MM.1S (cell line): ENCODE measurements around the gene DAPP1.

Experiments used
- DNase-seq: peaks from one replicate; pipeline ENCODE4 v3.0.0-alpha.2; 2015
- H2AFZ ChIP-seq: fragments of 300-600 bp; sonication (generic); 2 replicates; pipeline ENCODE4 v1.6.0; 2016; ENCODE audit warnings: antibody characterized with exemption, low read length
- H3F3A ChIP-seq: fragments of 300-600 bp; sonication (generic); 2 replicates; pipeline ENCODE4 v1.6.1; 2016; ENCODE audit warnings: mild to moderate bottlenecking, antibody characterized with exemption, low read length, moderate library complexity, mixed read lengths; ENCODE audit not compliant: insufficient read depth
- H3K27ac ChIP-seq: fragments of 300-600 bp; sonication (generic); 2 replicates; pipeline ENCODE4 v1.5.1; 2016; ENCODE audit warnings: mild to moderate bottlenecking, low read length
- H3K27me3 ChIP-seq: fragments of 300-600 bp; sonication (generic); replicated peaks from 2 replicates; pipeline ENCODE4 v1.6.0; 2016; ENCODE audit warnings: low read length; ENCODE audit not compliant: insufficient read depth
- H3K36me3 ChIP-seq: fragments of 300-600 bp; sonication (generic); replicated peaks from 2 replicates; pipeline ENCODE4 v1.6.1; 2016; ENCODE audit warnings: mild to moderate bottlenecking, low read length, mixed read lengths; ENCODE audit not compliant: insufficient read depth
- H3K4me1 ChIP-seq: fragments of 300-600 bp; sonication (generic); 2 replicates; pipeline ENCODE4 v1.6.1; 2016; ENCODE audit warnings: low read length, mixed read lengths
- H3K4me2 ChIP-seq: fragments of 300-600 bp; sonication (generic); 2 replicates; pipeline ENCODE4 v1.6.0; 2016; ENCODE audit warnings: low read depth, low read length
- H3K4me3 ChIP-seq: fragments of 300-600 bp; sonication (generic); 2 replicates; pipeline ENCODE4 v1.5.1; 2016; ENCODE audit warnings: low read length, mixed read lengths
- H3K79me2 ChIP-seq: fragments of 300-600 bp; sonication (generic); 2 replicates; pipeline ENCODE4 v1.6.1; 2016; ENCODE audit warnings: mixed run types, low read length, mixed read lengths
- H3K9ac ChIP-seq: fragments of 300-600 bp; sonication (generic); 2 replicates; pipeline ENCODE4 v1.6.1; 2016; ENCODE audit warnings: low read length, mixed read lengths
- H3K9me2 ChIP-seq: fragments of 300-600 bp; sonication (generic); replicated peaks from 2 replicates; pipeline ENCODE4 v1.6.1; 2016; ENCODE audit warnings: mild to moderate bottlenecking, low read length, mixed read lengths; ENCODE audit not compliant: insufficient read depth
- H3K9me3 ChIP-seq: fragments of 300-600 bp; sonication (generic); replicated peaks from 2 replicates; pipeline ENCODE4 v1.6.1; 2016; ENCODE audit warnings: mild to moderate bottlenecking, low read length, mixed read lengths; ENCODE audit not compliant: insufficient read depth
- H4K20me1 ChIP-seq: fragments of 300-600 bp; sonication (generic); 2 replicates; pipeline ENCODE4 v1.6.1; 2016; ENCODE audit warnings: mild to moderate bottlenecking, low read length, moderate library complexity, mixed read lengths; ENCODE audit not compliant: insufficient read depth
- CTCF ChIP-seq: fragments of 300-600 bp; sonication (generic); IDR thresholded peaks from 2 replicates; pipeline ENCODE4 v1.5.1; 2016; ENCODE audit warnings: antibody characterized with exemption, low read length, mixed read lengths
- EZH2 ChIP-seq: fragments of 300-600 bp; sonication (generic); optimal IDR thresholded peaks from 2 replicates; pipeline ENCODE3; 2017; ENCODE audit warnings: low read depth, mild to moderate bottlenecking, antibody characterized with exemption, low read length, mixed read lengths
- EZH2phosphoT487 ChIP-seq: fragments of 300-600 bp; sonication (generic); IDR thresholded peaks from 2 replicates; pipeline ENCODE4 v1.6.1; 2018; ENCODE audit warnings: antibody characterized with exemption, low read length

DAPP1 gene

GRCh38 chr4:99808260-99808857, 8.3 kb upstream of the DAPP1 start:
- Histone ChIP-seq H3K9ac (peak overlapping the region; percentile 37), H3K9me2 (no peaks in the 10 kb centered on the region), H3K27me3 (no peaks in the 10 kb centered on the region), H2AFZ (peak overlapping the region; percentile 49), H3K4me3 (peak overlapping the region; percentile 25; the same call in 1 of the 2 replicates), H4K20me1 (no peaks in the 10 kb centered on the region), H3K4me2 (peak overlapping the region; percentile 58), H3F3A (peaks cover 15% of the 10 kb centered on the region), H3K4me1 (peaks cover 35% of the 10 kb centered on the region), H3K36me3 (no peaks in the 10 kb centered on the region), H3K27ac (peak overlapping the region; percentile 67; the same call in 1 of the 2 replicates), H3K79me2 (no peaks in the 10 kb centered on the region), H3K9me3 (no peaks in the 10 kb centered on the region)
- TF ChIP-seq EZH2 (no peak), EZH2phosphoT487 (no peak), CTCF (peak; percentile 89)
- DNase-seq: peak; percentile 79

DNA sequence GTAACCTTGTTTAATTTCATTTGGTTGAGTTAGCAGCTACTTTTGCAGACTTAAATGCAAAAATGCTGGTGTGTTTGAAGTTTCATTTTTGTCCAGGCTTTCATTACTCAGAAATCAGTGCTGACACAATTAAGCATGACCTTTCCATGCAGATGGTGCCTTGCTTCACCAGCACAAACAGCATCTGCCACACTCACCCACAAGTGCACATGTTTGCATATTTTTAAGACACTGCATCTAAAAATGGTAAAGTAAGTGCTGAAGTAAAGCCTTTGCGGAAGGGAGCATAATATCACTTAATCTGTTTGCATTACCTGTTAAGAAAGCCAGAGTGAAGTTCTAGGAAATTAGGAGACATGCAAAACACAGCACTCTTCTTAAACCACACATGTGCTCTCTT, 7.3 kb upstream of the DAPP1 start:
- DNase-seq: peak; percentile 86
- peak overlapping the region; percentile 58 for H3K4me2 ChIP-seq
- H3K79me2 ChIP-seq: no peaks in the 10 kb centered on the region
- no peaks in the 10 kb centered on the region for H3K27me3 ChIP-seq
- peak overlapping the region; percentile 49 for H2AFZ ChIP-seq
- H3F3A ChIP-seq: peaks cover 15% of the 10 kb centered on the region
- peak overlapping the region; percentile 37 for H3K9ac ChIP-seq
- no peak for TF ChIP-seq EZH2
- no peaks in the 10 kb centered on the region for H3K9me3 ChIP-seq
- H3K36me3 ChIP-seq: no peaks in the 10 kb centered on the region
- H3K27ac ChIP-seq: peak overlapping the region; percentile 67
- H3K9me2 ChIP-seq: no peaks in the 10 kb centered on the region
- H3K4me3 ChIP-seq: peak overlapping the region; percentile 25
- H4K20me1 ChIP-seq: no peaks in the 10 kb centered on the region
- H3K4me1 ChIP-seq: peaks cover 35% of the 10 kb centered on the region

DNA sequence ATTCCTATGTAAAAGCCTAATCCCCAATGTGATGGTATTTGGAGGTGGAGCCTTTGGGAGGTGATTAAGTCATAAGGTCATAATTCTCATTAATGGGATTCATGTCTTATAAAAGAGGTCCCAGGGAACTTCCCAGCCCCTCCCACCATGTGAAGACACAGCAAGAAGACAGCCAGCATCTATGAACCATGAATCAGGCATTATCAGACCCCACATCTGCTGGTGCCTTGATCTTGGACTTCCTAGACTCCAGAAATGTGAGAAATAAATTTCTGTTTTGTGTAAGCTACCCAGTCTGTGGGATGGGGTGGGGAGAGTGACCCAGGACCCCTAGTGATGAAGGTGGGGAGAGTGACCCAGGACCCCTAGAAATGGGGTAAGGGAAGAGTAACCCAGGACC, 6.1 kb upstream of the DAPP1 start:
- Histone ChIP-seq H2AFZ (no peak overlapping the region), H3K9ac (no peak overlapping the region), H3K4me1 (peaks cover 43% of the 10 kb centered on the region), H3K9me2 (no peaks in the 10 kb centered on the region), H3K27me3 (no peaks in the 10 kb centered on the region), H3K36me3 (no peaks in the 10 kb centered on the region), H4K20me1 (no peaks in the 10 kb centered on the region), H3K79me2 (no peaks in the 10 kb centered on the region), H3F3A (peaks cover 21% of the 10 kb centered on the region), H3K4me2 (no peak overlapping the region), H3K4me3 (no peak overlapping the region), H3K27ac (no peak overlapping the region), H3K9me3 (no peaks in the 10 kb centered on the region)
- no peak for DNase-seq
- no peak for TF ChIP-seq EZH2
- TF ChIP-seq CTCF: no peak
- TF ChIP-seq EZH2phosphoT487: no peak

DNA sequence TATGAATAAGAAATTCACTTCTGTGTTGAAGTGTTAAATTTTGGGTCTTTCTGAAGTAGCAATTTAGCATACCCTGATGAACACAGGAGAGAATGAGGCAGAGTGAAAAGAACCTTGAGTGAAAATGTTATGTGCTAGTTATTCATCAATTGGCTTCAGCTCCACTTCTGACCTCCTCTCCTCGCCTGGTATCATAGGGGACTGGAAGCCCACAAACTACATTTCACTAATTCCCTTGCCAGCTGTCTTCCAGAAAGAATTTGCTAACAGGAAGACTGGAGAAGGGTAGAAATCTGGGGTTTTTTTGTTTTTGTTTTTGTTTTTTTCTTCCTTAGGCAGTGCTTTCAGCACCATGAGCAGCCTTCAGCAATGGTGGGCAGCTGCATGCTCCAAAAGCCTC, 5.5 kb upstream of the DAPP1 start:
- H3K4me2 ChIP-seq: no peak overlapping the region
- H3K4me1 ChIP-seq: peaks cover 49% of the 10 kb centered on the region
- no peak overlapping the region for H3K27ac ChIP-seq
- H2AFZ ChIP-seq: no peak overlapping the region
- no peak for DNase-seq
- no peak for TF ChIP-seq EZH2phosphoT487
- no peak for TF ChIP-seq EZH2
- no peak for TF ChIP-seq CTCF
- H3K27me3 ChIP-seq: no peaks in the 10 kb centered on the region
- H3K4me3 ChIP-seq: no peak overlapping the region
- H4K20me1 ChIP-seq: no peaks in the 10 kb centered on the region
- H3K9ac ChIP-seq: no peak overlapping the region
- no peaks in the 10 kb centered on the region for H3K9me2 ChIP-seq
- no peaks in the 10 kb centered on the region for H3K36me3 ChIP-seq
- H3K9me3 ChIP-seq: no peaks in the 10 kb centered on the region
- H3K79me2 ChIP-seq: no peaks in the 10 kb centered on the region
- peaks cover 27% of the 10 kb centered on the region for H3F3A ChIP-seq
